Ectodermal cell (in vitro differentiated cells): ENCODE data around the gene PLAC1.

Experiments used
- H3K27ac ChIP-seq: 2 replicates; pipeline ENCODE4 v1.7.0; 2013; ENCODE audit warnings: mild to moderate bottlenecking, low read depth, low read length; ENCODE audit not compliant: insufficient read depth, poor library complexity, severe bottlenecking
- H3K27me3 ChIP-seq: 2 replicates; pipeline ENCODE4 v1.7.0; 2013; ENCODE audit warnings: mild to moderate bottlenecking, low read length; ENCODE audit not compliant: insufficient read depth, control insufficient read depth, poor library complexity, severe bottlenecking
- H3K36me3 ChIP-seq: one replicate; pipeline ENCODE4 v1.7.0; 2013; ENCODE audit warnings: low read length; ENCODE audit not compliant: control insufficient read depth, insufficient read depth
- H3K4me1 ChIP-seq: one replicate; pipeline ENCODE4 v1.7.0; 2013; ENCODE audit warnings: low read length; ENCODE audit not compliant: control insufficient read depth, insufficient read depth
- H3K4me3 ChIP-seq: 2 replicates; pipeline ENCODE4 v1.7.0; 2013; ENCODE audit warnings: low read depth, low read length, control low read depth; ENCODE audit not compliant: insufficient read depth
- H3K9me3 ChIP-seq: 2 replicates; pipeline ENCODE4 v1.7.0; 2013; ENCODE audit warnings: mild to moderate bottlenecking, low read length, moderate library complexity; ENCODE audit not compliant: control insufficient read depth
- WGBS, 2 experiments: methylation state at CpG; one replicate each; pipeline ENCODE4 v1.1.7; 2013; ENCODE audit warnings: missing lambda C conversion rate in 2 of 2; 5-methylcytosine and 5-hydroxymethylcytosine counted together

The PLAC1 gene

DNA sequence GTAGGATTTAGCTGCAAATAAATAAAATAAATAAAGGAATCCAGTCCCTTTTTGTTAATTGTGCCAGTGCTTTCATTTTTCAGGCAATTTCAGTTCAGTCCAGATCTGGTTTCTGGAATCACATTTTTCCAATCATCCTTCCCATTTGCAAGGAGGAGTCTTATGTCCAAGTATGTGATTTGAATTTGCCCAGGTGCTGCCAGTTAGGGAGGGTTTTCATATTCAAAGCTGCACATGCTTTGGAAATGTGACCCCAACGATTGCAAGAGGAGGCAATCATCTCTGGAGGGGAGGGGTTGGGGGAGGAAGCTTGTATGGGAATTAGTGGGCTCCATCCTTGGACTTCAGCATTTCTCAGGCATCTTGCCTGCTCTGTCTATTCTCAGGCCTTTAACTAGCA lies 4.4 kb downstream of the PLAC1 start:
- no peaks in the 10 kb centered on the region for H3K27me3 ChIP-seq
- H3K9me3 ChIP-seq = no peaks in the 10 kb centered on the region
- no peak overlapping the region for H3K27ac ChIP-seq
- H3K4me1 ChIP-seq = no peaks in the 10 kb centered on the region
- H3K4me3 ChIP-seq = no peak overlapping the region
- WGBS, 2 experiments = 85 to 88% methylated on average over 1 of the region's 1 CpG
- no peaks in the 10 kb centered on the region for H3K36me3 ChIP-seq

DNA sequence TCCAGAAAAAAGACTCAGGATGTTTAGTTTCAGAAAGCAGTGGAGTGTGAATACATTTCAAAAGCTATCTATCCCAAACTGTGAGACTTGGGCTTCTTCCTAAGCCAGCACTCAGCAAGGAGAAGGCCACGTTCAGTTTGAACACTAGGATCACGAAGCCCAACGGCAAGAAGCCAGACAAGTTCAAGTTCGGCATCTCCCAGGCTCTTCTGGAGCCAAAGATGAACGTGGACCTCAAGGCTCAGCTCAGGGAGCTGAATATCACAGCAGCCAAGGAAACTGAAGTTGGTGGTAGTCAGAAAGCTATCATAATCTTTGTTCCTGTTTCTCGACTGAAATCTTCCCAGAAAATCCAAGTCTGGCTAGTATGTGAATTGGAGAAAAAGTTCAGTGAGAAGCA lies 7.6 kb downstream of the PLAC1 start:
- no peak overlapping the region for H3K27ac ChIP-seq
- no peak overlapping the region for H3K4me3 ChIP-seq
- H3K4me1 ChIP-seq = no peaks in the 10 kb centered on the region
- 92 to 98% methylated on average over 6 of the region's 6 CpGs for WGBS, 2 experiments
- no peaks in the 10 kb centered on the region for H3K9me3 ChIP-seq
- no peaks in the 10 kb centered on the region for H3K27me3 ChIP-seq
- H3K36me3 ChIP-seq = no peaks in the 10 kb centered on the region

DNA sequence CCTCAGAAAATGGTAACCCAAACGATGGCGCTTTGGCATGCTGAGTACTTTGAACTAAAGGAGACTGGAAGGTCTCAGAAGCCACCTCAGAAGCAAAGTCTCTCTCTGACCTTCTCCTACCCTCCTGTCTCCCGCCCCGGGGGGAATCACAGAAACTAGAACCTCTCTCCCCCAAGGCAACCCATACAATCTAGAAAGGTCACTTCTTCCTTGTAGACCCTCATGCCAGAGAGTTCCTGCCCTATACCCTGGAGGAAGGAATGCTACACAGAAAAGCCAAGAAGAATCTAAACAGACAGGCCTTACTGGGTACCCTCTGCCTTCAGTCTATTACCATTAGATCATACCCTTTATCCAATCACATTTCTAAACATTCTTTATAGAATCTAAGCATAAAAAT lies 8.5 kb downstream of the PLAC1 start:
- no peak overlapping the region for H3K4me3 ChIP-seq
- no peaks in the 10 kb centered on the region for H3K36me3 ChIP-seq
- H3K9me3 ChIP-seq = no peaks in the 10 kb centered on the region
- no peak overlapping the region for H3K27ac ChIP-seq
- no peaks in the 10 kb centered on the region for H3K4me1 ChIP-seq
- H3K27me3 ChIP-seq = no peaks in the 10 kb centered on the region
- WGBS, 2 experiments = 91 to 99% methylated on average over 4 of the region's 4 CpGs

DNA sequence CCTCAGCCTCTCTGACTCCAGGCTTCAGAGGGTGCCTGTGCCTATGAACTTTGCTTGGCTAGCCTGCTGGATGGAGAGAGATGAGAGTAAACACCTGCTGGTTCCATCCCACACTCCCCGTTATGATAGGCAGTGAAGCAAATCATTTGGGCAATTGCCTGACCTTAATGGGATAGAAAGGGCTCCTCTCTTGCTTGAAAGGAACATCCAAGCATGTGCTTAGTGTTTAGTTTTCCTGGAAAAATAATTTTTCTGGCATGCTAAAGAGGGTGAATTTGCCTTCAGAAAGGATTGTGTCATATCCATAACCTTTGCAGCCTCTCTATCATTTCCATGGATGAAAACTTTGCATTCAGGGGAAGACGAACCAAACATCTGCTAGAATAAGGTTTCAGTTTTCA lies 10.8 kb downstream of the PLAC1 start:
- Histone ChIP-seq H3K4me3 (no peak overlapping the region), H3K27ac (no peak overlapping the region), H3K27me3 (no peaks in the 10 kb centered on the region), H3K36me3 (no peaks in the 10 kb centered on the region), H3K9me3 (no peaks in the 10 kb centered on the region), H3K4me1 (no peaks in the 10 kb centered on the region)
- 67 to 85% methylated on average over 2 of the region's 2 CpGs for whole genome bisulfite sequencing, 2 experiments

DNA sequence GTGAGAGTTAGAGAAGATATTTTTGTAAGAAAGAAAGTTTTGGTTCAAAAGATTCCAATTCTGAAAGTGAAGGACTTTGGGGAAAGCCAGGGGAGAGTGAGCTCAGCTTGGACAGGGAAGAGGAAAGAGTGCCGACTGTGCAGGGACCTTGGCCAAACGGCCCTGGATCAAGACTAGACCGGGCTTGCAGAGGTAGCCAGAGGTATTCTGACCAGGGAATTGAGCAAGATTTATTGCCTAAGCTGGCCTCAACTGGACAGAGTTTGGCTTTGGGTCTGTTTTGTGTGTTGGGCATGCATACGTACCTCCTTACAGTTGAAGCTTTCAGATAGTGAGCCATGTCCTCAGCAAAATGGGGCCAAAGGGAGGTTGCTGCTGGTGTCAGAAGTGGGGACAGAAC lies 11.6 kb downstream of the PLAC1 start:
- no peak overlapping the region for H3K27ac ChIP-seq
- H3K9me3 ChIP-seq = no peaks in the 10 kb centered on the region
- no peaks in the 10 kb centered on the region for H3K4me1 ChIP-seq
- H3K27me3 ChIP-seq = no peaks in the 10 kb centered on the region
- no peak overlapping the region for H3K4me3 ChIP-seq
- H3K36me3 ChIP-seq = no peaks in the 10 kb centered on the region
- WGBS, 2 experiments = 94 to 96% methylated on average over 4 of the region's 4 CpGs

DNA sequence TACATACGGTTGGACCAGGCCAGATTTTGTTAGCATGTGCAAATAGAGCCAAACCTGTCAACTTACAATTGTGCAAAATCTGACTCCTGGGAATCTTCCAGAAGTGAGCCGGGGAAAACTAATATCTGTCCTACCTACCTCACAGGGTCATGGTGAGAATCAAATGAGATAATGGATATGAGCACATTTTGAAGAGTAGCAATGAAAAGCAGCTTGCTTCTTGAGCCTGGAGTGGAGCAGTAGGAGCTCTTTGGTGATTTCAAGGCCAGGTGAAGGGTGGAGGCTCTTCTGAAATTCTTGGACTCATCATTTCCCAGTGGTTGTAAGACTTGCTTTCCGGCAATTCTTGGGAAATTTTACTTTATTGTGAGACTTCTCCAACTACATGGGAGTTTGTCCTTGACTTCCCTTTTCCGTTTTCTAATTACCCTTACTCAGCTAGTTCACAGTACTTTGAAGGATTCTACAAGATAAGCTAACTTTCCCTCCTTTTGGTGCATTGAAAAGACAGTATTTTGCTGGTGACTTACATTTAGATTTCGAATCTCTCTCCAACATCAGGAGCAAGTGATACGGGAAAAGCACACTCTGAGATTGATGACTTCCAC lies 12.2 kb downstream of the PLAC1 start:
- no peaks in the 10 kb centered on the region for H3K36me3 ChIP-seq
- no peak overlapping the region for H3K4me3 ChIP-seq
- no peaks in the 10 kb centered on the region for H3K9me3 ChIP-seq
- H3K27ac ChIP-seq = no peak overlapping the region
- H3K27me3 ChIP-seq = no peaks in the 10 kb centered on the region
- 93 to 95% methylated on average over 4 to 6 of the region's 6 CpGs for WGBS, 2 experiments
- H3K4me1 ChIP-seq = no peaks in the 10 kb centered on the region

DNA sequence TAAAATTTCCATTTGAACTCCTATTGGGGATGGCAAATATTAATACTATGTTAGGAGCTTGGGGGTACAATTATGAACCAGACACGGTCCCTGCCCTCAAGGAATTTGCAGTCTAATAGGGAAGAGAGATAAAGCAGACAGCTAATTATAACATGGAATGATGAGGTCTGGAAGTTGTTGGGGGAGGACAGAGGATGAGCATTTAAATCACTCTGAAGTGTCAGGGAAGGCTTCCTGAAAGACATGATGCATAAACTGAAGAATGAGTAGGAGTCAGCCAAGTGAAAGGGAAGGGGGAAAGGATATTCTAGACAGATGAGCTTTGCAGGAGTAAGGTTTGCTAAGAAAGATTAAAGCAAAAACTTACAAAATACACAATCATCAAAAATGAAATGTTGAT lies 15.9 kb downstream of the PLAC1 start:
- no peaks in the 10 kb centered on the region for H3K9me3 ChIP-seq
- no peaks in the 10 kb centered on the region for H3K36me3 ChIP-seq
- H3K4me1 ChIP-seq = no peaks in the 10 kb centered on the region
- 93 to 97% methylated on average over 1 of the region's 1 CpG for WGBS, 2 experiments
- H3K27ac ChIP-seq = no peak overlapping the region
- H3K27me3 ChIP-seq = no peaks in the 10 kb centered on the region
- H3K4me3 ChIP-seq = no peak overlapping the region

DNA sequence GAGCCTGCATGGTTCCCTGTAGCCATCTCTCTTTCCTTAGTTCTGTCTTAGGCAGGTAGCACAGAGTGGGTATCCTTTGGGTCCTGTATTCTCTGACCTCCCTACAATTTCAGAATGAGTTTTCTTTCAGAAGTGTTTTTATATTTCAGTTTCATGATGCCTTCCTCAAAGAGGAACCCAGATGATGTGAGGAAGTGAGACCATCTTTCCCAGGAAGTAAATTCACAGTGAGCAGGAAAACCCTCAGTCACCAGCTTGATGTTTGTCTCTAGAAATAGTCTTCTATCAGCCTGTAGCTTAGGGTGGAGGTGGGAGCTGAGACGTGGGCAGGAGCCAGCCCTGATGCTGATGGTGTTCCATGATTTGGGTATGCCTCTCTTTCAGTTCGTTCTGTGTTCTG lies 16.9 kb downstream of the PLAC1 start:
- no peaks in the 10 kb centered on the region for H3K36me3 ChIP-seq
- no peak overlapping the region for H3K4me3 ChIP-seq
- WGBS, 2 experiments = 81 to 91% methylated on average over 2 of the region's 2 CpGs
- no peaks in the 10 kb centered on the region for H3K27me3 ChIP-seq
- no peaks in the 10 kb centered on the region for H3K4me1 ChIP-seq
- no peaks in the 10 kb centered on the region for H3K9me3 ChIP-seq
- H3K27ac ChIP-seq = no peak overlapping the region

DNA sequence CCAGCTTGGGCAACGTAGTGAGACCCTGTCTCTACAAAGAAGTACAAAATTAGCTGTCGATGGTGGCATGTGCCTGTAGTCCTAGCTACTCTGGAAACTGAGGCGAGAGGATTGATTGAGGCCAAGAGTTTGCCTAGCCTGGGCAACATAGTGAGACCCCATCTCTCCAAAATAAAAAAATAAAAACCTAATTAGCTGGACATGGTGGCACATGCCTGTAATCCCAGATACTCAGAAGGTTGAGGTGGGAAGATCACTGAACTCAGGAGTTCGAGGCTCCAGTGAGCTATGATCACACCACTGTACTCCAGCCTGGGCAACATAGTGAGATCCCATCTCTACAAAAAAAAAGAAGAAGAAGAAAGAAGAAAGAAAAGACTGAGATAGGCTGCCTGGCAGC lies 17.4 kb downstream of the PLAC1 start:
- Histone ChIP-seq H3K4me3 (no peak overlapping the region), H3K36me3 (no peaks in the 10 kb centered on the region), H3K27ac (no peak overlapping the region), H3K9me3 (no peaks in the 10 kb centered on the region), H3K4me1 (no peaks in the 10 kb centered on the region), H3K27me3 (no peaks in the 10 kb centered on the region)
- WGBS, 2 experiments = 94 to 96% methylated on average over 4 of the region's 4 CpGs

DNA sequence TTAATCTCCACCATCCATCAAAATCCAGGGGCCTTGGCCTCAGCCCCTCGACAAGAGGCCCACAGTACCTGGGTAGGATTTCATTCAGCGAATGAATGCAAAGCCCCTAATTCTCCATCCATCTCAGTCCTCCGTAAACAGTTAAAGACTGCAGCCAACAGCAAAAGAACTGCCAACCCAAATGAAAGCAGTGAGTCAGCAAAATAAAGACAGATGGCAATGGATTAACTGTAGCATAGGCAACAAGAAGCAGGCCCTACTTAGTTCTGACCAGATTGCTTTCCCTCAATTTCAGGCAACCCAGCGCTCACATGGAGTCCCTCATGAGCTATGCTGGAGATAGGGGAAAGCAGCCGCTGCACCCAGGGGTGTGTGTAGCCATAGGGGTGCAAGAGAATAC lies 21.4 kb downstream of the PLAC1 start:
- whole genome bisulfite sequencing, 2 experiments = 90 to 94% methylated on average over 5 of the region's 5 CpGs

DNA sequence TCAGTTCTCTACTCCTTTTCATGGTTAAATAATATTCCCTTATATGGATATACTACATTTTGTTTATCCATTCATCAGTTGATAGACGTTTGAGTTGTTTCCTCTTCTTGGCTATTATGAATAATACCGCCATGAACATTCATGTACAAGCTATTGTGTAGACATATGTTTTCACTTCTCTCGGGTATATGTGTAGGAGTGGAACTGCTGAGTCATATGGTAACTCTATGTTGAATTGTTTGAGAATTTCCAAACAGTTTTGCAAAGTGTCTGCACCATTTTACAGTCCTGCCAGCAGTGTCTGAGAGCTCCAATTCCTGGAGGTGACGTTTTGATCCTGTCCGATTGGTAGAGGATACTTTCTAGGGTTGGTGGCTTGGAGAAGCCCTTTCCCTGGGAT lies 23.6 kb downstream of the PLAC1 start:
- H3K36me3 ChIP-seq = no peaks in the 10 kb centered on the region
- H3K27ac ChIP-seq = no peak overlapping the region
- WGBS, 2 experiments = 92 to 100% methylated on average over 2 to 5 of the region's 5 CpGs
- H3K27me3 ChIP-seq = no peaks in the 10 kb centered on the region
- no peaks in the 10 kb centered on the region for H3K4me1 ChIP-seq
- H3K9me3 ChIP-seq = no peaks in the 10 kb centered on the region
- H3K4me3 ChIP-seq = no peak overlapping the region

More for the DNA sequence above, 21.4 kb downstream of the PLAC1 start:
- H3K36me3 ChIP-seq = no peaks in the 10 kb centered on the region
- H3K4me1 ChIP-seq = no peaks in the 10 kb centered on the region
- no peaks in the 10 kb centered on the region for H3K9me3 ChIP-seq
- no peaks in the 10 kb centered on the region for H3K27me3 ChIP-seq
- H3K4me3 ChIP-seq = no peak overlapping the region
- no peak overlapping the region for H3K27ac ChIP-seq
